Epithelial cell of proximal tubule (primary cell): ENCODE results near the gene KRTAP3-3. TPM values are rescaled to one million over a fixed set of nuclear protein-coding genes. Genes with fewer than 3 reads are reported as not detected.

Source experiments
- DNase-seq: peaks from one replicate; pipeline ENCODE4 v3.0.0-alpha.2; 2011; ENCODE audit warnings: low read depth
- H3K4me3 ChIP-seq: 2 replicates; pipeline ENCODE4 v1.5.1; 2011; ENCODE audit warnings: low read depth, mild to moderate bottlenecking, low read length
- total RNA-seq: library from RNA; depleted of rRNA; stranded (reverse); fragments of >200 nt; gene quantifications from 2 replicates; pipeline ENCODE4 v1.2.3, GENCODE V29; 2015
- TF ChIP-seq, protein P1 (sequence below): conservative IDR thresholded peaks from 2 replicates; pipeline ENCODE4 v1.5.1; 2012; ENCODE audit warnings: low read depth, mild to moderate bottlenecking, low read length

KRTAP3-3 gene
- total RNA-seq, 1 donor from 2014 or later = not detected

DNA sequence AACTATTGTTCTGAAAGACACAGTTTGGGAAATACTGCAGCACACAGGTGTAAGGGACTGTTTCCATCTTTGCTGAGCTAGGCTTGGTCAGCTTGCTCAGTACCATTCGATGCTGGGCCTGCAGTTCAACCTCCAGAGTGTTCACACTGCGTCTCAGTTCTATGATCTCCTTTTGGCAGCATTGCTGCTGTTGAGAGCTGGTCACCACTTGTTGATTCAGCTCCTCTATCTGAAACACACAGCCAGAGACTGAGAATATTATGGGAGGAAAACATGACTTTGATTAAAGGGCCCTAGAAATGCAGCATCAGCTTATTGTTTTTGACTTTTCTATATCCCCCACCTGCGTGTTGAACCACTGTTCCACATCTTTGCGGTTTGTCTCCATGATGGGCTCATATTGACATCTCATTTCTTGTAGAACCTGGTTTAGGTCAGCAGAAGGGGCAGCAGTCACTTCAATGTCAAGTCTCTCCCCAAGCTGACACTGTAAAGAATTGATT is 31.9 kb downstream of the KRTAP3-3 start:
- H3K4me3 ChIP-seq = no peak overlapping the region
- TF ChIP-seq, protein P1, sequence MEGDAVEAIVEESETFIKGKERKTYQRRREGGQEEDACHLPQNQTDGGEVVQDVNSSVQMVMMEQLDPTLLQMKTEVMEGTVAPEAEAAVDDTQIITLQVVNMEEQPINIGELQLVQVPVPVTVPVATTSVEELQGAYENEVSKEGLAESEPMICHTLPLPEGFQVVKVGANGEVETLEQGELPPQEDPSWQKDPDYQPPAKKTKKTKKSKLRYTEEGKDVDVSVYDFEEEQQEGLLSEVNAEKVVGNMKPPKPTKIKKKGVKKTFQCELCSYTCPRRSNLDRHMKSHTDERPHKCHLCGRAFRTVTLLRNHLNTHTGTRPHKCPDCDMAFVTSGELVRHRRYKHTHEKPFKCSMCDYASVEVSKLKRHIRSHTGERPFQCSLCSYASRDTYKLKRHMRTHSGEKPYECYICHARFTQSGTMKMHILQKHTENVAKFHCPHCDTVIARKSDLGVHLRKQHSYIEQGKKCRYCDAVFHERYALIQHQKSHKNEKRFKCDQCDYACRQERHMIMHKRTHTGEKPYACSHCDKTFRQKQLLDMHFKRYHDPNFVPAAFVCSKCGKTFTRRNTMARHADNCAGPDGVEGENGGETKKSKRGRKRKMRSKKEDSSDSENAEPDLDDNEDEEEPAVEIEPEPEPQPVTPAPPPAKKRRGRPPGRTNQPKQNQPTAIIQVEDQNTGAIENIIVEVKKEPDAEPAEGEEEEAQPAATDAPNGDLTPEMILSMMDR = no peak
- DNase-seq = no peak

DNA sequence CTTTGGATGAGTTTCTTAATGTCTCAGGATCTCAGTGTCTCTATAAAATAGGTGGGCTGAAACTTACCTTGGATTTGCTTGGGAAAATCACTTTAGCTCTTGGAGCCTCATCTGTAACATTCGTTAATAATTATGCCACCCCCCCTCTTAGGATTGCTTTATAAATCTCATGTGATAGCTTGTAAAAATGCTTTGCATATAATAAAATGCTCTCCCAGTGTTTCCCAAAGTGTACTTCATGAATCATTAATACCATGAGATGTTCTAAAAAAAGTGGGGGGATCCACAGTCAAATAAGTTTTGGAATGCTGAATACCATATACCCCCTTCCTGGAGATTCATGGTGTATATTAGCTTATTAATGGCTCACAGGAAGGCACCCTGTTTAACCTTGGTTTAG is 32.4 kb downstream of the KRTAP3-3 start:
- H3K4me3 ChIP-seq = no peak overlapping the region
- no peak for DNase-seq
- TF ChIP-seq, protein P1 = no peak

DNA sequence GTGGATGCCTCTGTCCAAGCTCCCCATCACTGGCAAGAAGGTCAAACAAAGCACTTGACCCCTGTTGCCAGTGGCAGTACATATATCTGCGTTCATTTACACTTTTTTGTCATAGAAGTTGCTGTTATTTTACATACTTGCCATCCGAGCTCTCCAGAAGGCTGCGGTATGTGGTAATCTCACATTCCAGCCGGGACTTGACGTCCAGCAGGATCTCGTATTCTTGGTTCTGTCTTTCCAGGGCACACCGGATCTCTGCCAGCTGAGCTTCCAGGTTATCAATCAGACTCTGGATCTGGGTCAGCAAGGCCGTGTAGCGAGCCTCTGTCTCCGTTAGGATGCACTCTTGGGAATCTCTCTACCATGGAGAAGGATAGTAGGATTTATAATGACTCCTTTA is 33.8 kb downstream of the KRTAP3-3 start:
- DNase-seq = no peak
- no peak overlapping the region for H3K4me3 ChIP-seq
- TF ChIP-seq, protein P1 = no peak

DNA sequence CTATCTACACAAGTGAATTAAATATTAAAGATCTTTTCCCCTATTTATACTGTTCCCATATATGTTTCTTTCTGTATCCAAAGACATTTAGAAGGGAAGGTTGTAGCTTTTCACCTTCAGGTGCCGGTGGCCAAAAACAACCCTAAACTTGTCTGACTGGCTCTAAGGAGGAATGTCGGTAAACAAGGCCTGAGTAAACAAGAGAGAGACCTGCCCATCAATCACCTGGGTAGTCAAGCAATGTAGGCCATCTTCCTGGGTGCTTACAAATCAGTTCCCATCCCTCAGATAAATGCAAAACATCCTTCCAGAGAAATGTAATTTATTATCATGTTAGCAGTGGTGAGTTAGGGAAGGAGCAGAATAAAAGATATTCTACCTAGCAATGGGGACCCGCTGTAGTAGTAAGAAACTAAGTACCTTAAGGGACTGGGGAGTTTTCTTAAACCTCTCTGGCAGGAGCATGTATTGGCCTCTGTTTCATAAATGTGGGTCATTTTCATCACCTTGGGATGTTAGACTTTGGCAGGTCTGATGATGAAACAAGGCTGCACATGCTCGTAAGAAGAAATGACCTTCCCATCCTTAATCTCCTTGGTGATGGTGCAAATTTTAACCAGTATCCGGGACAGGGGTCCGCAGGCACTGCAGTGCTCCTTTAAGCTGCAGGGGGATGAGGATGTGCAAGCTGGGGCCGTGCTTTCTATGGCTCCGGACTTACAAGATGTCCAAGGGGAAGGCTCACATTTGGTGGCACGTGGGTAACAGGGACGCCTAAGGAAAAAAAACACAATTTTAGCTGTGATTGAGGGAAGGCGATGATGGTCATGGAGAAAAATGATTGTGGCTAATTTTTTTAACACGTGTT is 35.6 kb downstream of the KRTAP3-3 start:
- TF ChIP-seq, protein P1 = no peak
- no peak for DNase-seq
- H3K4me3 ChIP-seq = no peak overlapping the region

DNA sequence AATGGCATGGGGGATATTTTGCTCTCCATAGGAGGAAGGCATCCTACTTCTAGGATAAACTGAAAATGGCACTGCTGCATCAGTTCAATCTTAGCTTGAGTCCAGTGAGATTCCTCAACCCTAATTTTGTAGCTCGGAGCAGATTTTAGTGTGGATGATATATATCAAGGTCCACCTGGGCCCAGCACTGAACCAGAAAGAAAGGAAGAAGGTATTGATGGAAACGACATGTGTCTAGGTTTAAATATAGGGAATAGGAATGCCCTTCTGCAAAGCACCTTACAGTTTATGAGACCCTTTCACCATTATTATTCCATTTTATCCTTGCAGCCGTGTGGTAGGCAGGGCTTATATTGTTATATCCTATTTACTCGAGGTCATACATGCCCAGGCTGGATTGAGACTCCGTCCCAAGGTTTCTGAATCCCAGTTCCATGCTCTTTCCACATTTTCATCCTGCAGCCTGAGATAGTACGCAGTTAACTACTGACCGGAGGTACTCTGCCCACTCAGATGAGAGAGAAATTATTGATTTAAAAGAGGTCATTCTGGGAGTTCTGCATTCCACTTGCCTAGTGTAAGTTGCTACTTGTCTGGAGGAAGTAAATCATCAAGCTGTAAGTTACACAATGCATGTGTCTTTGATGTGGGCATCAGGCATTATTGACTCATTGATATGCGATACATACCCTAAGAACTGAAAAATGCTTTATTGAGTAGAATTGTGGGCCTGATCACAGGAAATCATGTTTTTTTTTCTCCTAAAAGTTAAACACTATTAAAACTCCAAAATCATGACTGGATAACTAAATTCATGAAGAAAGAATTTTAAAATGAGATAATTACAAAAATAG is 37.3 kb downstream of the KRTAP3-3 start:
- DNase-seq = peak; percentile 96
- TF ChIP-seq, protein P1 = no peak
- no peak overlapping the region for H3K4me3 ChIP-seq

DNA sequence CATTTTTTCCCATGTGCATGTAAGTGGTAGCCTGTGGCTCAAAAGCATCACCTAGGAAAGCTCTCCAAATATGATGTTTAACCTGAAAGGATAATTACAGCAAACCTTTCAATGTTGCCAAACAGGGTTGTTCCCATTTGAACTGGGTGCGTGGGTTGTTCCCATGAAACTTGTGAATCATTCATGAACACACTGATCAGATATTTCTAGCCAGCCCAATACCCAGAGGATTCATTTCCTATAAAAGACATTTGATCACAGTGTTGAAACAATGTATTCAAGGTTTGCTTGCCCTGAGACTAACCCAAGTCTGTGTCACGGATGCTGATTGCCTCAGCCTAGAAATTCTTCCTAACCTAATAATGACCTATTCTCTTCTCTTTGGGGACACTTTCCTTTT is 40.1 kb downstream of the KRTAP3-3 start:
- TF ChIP-seq, protein P1 = no peak

More for the DNA sequence above, 40.1 kb downstream of the KRTAP3-3 start:
- DNase-seq = peak; percentile 96
- no peak overlapping the region for H3K4me3 ChIP-seq
